ENCODE measurements around the gene CIBAR2.

GRCh38 chr16:85140455-85141012 lies 28.3 kb upstream of the CIBAR2 start:
- TF ChIP-seq, protein P1, sequence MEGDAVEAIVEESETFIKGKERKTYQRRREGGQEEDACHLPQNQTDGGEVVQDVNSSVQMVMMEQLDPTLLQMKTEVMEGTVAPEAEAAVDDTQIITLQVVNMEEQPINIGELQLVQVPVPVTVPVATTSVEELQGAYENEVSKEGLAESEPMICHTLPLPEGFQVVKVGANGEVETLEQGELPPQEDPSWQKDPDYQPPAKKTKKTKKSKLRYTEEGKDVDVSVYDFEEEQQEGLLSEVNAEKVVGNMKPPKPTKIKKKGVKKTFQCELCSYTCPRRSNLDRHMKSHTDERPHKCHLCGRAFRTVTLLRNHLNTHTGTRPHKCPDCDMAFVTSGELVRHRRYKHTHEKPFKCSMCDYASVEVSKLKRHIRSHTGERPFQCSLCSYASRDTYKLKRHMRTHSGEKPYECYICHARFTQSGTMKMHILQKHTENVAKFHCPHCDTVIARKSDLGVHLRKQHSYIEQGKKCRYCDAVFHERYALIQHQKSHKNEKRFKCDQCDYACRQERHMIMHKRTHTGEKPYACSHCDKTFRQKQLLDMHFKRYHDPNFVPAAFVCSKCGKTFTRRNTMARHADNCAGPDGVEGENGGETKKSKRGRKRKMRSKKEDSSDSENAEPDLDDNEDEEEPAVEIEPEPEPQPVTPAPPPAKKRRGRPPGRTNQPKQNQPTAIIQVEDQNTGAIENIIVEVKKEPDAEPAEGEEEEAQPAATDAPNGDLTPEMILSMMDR (conservative IDR thresholded peaks at IDR 0.05; ENCODE audit: low read depth in 2 of 2), result no peak
- TF ChIP-seq ZNF331 (CRISPR knock-in tag; IDR thresholded peaks at IDR 0.05; ENCODE audit: low read depth) (no peak), EZH2phosphoT487 (IDR thresholded peaks at IDR 0.05; ENCODE audit: unreplicated experiment) (no peak), EZH2 (IDR thresholded peaks at IDR 0.05; ENCODE audit: low read depth, unreplicated experiment) (no peak), POLR2AphosphoS5 (IDR thresholded peaks at IDR 0.05; ENCODE audit: low read depth) (no peak), CREB1 (CRISPR knock-in tag; IDR thresholded peaks at IDR 0.05; ENCODE audit: low read depth) (no peak), JUNB (IDR thresholded peaks at IDR 0.05; ENCODE audit: unreplicated experiment) (no peak), ZNF114 (CRISPR knock-in tag; IDR thresholded peaks at IDR 0.05) (no peak), STAT1 (IDR thresholded peaks at IDR 0.05; ENCODE audit: unreplicated experiment) (no peak), NANOG (IDR thresholded peaks at IDR 0.05; ENCODE audit: borderline replicate concordance) (no peak)
- TF ChIP-seq, protein P2, sequence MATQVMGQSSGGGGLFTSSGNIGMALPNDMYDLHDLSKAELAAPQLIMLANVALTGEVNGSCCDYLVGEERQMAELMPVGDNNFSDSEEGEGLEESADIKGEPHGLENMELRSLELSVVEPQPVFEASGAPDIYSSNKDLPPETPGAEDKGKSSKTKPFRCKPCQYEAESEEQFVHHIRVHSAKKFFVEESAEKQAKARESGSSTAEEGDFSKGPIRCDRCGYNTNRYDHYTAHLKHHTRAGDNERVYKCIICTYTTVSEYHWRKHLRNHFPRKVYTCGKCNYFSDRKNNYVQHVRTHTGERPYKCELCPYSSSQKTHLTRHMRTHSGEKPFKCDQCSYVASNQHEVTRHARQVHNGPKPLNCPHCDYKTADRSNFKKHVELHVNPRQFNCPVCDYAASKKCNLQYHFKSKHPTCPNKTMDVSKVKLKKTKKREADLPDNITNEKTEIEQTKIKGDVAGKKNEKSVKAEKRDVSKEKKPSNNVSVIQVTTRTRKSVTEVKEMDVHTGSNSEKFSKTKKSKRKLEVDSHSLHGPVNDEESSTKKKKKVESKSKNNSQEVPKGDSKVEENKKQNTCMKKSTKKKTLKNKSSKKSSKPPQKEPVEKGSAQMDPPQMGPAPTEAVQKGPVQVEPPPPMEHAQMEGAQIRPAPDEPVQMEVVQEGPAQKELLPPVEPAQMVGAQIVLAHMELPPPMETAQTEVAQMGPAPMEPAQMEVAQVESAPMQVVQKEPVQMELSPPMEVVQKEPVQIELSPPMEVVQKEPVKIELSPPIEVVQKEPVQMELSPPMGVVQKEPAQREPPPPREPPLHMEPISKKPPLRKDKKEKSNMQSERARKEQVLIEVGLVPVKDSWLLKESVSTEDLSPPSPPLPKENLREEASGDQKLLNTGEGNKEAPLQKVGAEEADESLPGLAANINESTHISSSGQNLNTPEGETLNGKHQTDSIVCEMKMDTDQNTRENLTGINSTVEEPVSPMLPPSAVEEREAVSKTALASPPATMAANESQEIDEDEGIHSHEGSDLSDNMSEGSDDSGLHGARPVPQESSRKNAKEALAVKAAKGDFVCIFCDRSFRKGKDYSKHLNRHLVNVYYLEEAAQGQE (IDR thresholded peaks at IDR 0.05; ENCODE audit: unreplicated experiment), result no peak
- TF ChIP-seq, protein P3, sequence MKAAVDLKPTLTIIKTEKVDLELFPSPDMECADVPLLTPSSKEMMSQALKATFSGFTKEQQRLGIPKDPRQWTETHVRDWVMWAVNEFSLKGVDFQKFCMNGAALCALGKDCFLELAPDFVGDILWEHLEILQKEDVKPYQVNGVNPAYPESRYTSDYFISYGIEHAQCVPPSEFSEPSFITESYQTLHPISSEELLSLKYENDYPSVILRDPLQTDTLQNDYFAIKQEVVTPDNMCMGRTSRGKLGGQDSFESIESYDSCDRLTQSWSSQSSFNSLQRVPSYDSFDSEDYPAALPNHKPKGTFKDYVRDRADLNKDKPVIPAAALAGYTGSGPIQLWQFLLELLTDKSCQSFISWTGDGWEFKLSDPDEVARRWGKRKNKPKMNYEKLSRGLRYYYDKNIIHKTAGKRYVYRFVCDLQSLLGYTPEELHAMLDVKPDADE (IDR thresholded peaks at IDR 0.05), result no peak
